SK-N-SH (cell line): Measurements from ENCODE around the gene SOX13. TPM values are rescaled to one million over a fixed set of nuclear protein-coding genes. Genes with fewer than 3 reads are reported as not detected.

Source experiments
- CTCF ChIA-PET: fragments of 300-600, 350-600 bp; formaldehyde crosslinking; extraction: SDS; loops from one replicate; lab custom pipeline; 2021; lab: Yijun Ruan, JAX
- POLR2A ChIA-PET: fragments of 350-600 bp; sonication (Branson Sonifier 250); formaldehyde crosslinking; extraction: SDS; loops from one replicate; lab custom pipeline; 2020; ENCODE audit warnings: antibody characterized with exemption, inconsistent platforms; lab: Yijun Ruan, JAX
- DNase-seq: peaks from one replicate; pipeline ENCODE4 v3.0.0; 2012
- H2AFZ ChIP-seq: fragments of 200-600 bp; sonication (generic); 2 replicates; pipeline ENCODE4 v1.8.1; 2016; ENCODE audit warnings: antibody characterized with exemption, mild to moderate bottlenecking, low read depth
- H3F3A ChIP-seq: fragments of 200-600 bp; sonication (generic); replicated peaks from 2 replicates; pipeline ENCODE3; 2016; ENCODE audit warnings: antibody characterized with exemption, mild to moderate bottlenecking; ENCODE audit not compliant: insufficient read depth
- H3K27ac ChIP-seq, 2 experiments: fragments of 200-500 bp in 1 of 2; fragments of 200-600 bp in 1 of 2; sonication (Bioruptor generic) in 1 of 2; sonication (generic), shearing (Covaris generic) in 1 of 2; 2 replicates each; pipeline versions ENCODE4 v1.5.1 to v1.6.1; 2014 to 2016; ENCODE audit warnings: low read depth in 2 of 2, inconsistent platforms in 1 of 2, low read length in 1 of 2, mild to moderate bottlenecking in 1 of 2, mixed read lengths in 1 of 2
- H3K27me3 ChIP-seq: fragments of 200-600 bp; sonication (generic), shearing (Covaris generic); 2 replicates; pipeline ENCODE4 v1.6.1; 2016; ENCODE audit warnings: mixed run types; ENCODE audit not compliant: insufficient read depth
- H3K36me3 ChIP-seq, 2 experiments: fragments of 200-500 bp in 1 of 2; fragments of 200-600 bp in 1 of 2; sonication (Bioruptor generic) in 1 of 2; sonication (generic) in 1 of 2; replicated peaks in 1 of 2; 2 replicates each; pipeline versions ENCODE3 to v1.5.1; 2014 to 2016; ENCODE audit warnings: low read length in 1 of 2, mild to moderate bottlenecking in 1 of 2; ENCODE audit not compliant: insufficient read depth in 2 of 2, control insufficient read depth in 1 of 2
- H3K4me1 ChIP-seq, 2 experiments: fragments of 200-500 bp in 1 of 2; fragments of 200-600 bp in 1 of 2; sonication (Bioruptor generic) in 1 of 2; sonication (generic), shearing (Covaris generic) in 1 of 2; 2 replicates each; pipeline versions ENCODE4 v1.5.1 to v1.6.1; 2014 to 2016; ENCODE audit warnings: low read depth in 1 of 2, low read length in 1 of 2, mixed run types in 1 of 2; ENCODE audit not compliant: insufficient read depth in 2 of 2, control insufficient read depth in 1 of 2
- H3K4me2 ChIP-seq: fragments of 200-600 bp; sonication (generic), shearing (Covaris generic); 2 replicates; pipeline ENCODE4 v1.6.1; 2017; ENCODE audit warnings: mixed run types
- H3K4me3 ChIP-seq, 2 experiments: fragments of 200-500 bp in 1 of 2; fragments of 200-600 bp in 1 of 2; sonication (Bioruptor generic) in 1 of 2; sonication (generic), shearing (Covaris generic) in 1 of 2; 2 replicates each; pipeline versions ENCODE4 v1.5.1 to v1.8.1; 2014 to 2016; ENCODE audit warnings: low read depth in 2 of 2, inconsistent platforms in 1 of 2, low read length in 1 of 2, mild to moderate bottlenecking in 1 of 2, mixed read lengths in 1 of 2, moderate library complexity in 1 of 2
- H3K79me2 ChIP-seq: fragments of 200-600 bp; sonication (generic); 2 replicates; pipeline ENCODE4 v1.8.1; 2017; ENCODE audit warnings: mild to moderate bottlenecking; ENCODE audit not compliant: insufficient read depth
- H3K9ac ChIP-seq: fragments of 200-600 bp; sonication (generic); 2 replicates; pipeline ENCODE4 v1.6.1; 2017; ENCODE audit warnings: mixed run types
- H3K9me2 ChIP-seq: fragments of 200-600 bp; sonication (generic); 2 replicates; pipeline ENCODE4 v1.6.1; 2017; ENCODE audit warnings: mixed run types
- H3K9me3 ChIP-seq: fragments of 200-600 bp; sonication (generic); 2 replicates; pipeline ENCODE4 v1.6.1; 2017; ENCODE audit warnings: mixed run types, mild to moderate bottlenecking, moderate library complexity
- H4K20me1 ChIP-seq: fragments of 200-600 bp; sonication (generic); 2 replicates; pipeline ENCODE4 v1.6.1; 2017; ENCODE audit warnings: mild to moderate bottlenecking, mixed run types; ENCODE audit not compliant: insufficient read depth
- ELF1 ChIP-seq: IDR thresholded peaks from 2 replicates; pipeline ENCODE4 v1.4.0; 2012
- EP300 ChIP-seq, 2 experiments: IDR thresholded peaks; 2 replicates each; pipeline versions ENCODE4 v1.4.0 to v1.6.1; 2012; ENCODE audit warnings: borderline replicate concordance in 1 of 2, low read depth in 1 of 2, low read length in 1 of 2
- MEF2A ChIP-seq: IDR thresholded peaks from 2 replicates; pipeline ENCODE4 v1.4.0; 2012; ENCODE audit warnings: low read depth, borderline replicate concordance
- NFIC ChIP-seq: IDR thresholded peaks from 2 replicates; pipeline ENCODE4 v1.4.0; 2012; ENCODE audit warnings: borderline replicate concordance
- NRF1 ChIP-seq: IDR thresholded peaks from 2 replicates; pipeline ENCODE4 v1.6.1; 2012; ENCODE audit warnings: low read depth, mild to moderate bottlenecking, low read length
- RAD21 ChIP-seq: IDR thresholded peaks from 2 replicates; pipeline ENCODE4 v1.6.1; 2012; ENCODE audit warnings: mild to moderate bottlenecking, low read length
- RCOR1 ChIP-seq: fragments of 150-350 bp; IDR thresholded peaks from 2 replicates; pipeline ENCODE4 v1.6.1; 2017; ENCODE audit warnings: antibody characterized with exemption, low read length
- RFX5 ChIP-seq: IDR thresholded peaks from 2 replicates; pipeline ENCODE4 v1.6.1; 2012; ENCODE audit warnings: mild to moderate bottlenecking, improper control_type of control experiment, low read length
- SIN3A ChIP-seq: IDR thresholded peaks from 2 replicates; pipeline ENCODE4 v1.6.1; 2012; ENCODE audit warnings: low read depth, mild to moderate bottlenecking, low read length, moderate library complexity, borderline replicate concordance
- SMC3 ChIP-seq: IDR thresholded peaks from 2 replicates; pipeline ENCODE4 v1.6.1; 2012; ENCODE audit warnings: low read depth, low read length, improper control_type of control experiment
- TCF12 ChIP-seq: IDR thresholded peaks from 2 replicates; pipeline ENCODE4 v1.4.0; 2012
- TEAD4 ChIP-seq: IDR thresholded peaks from 2 replicates; pipeline ENCODE4 v1.4.0; 2012; ENCODE audit warnings: mild to moderate bottlenecking, borderline replicate concordance; ENCODE audit not compliant: insufficient read depth
- WGBS: methylation state at CpG from one replicate; pipeline ENCODE4 v1.1.6; 2017; ENCODE audit warnings: low lambda C conversion rate; 5-methylcytosine and 5-hydroxymethylcytosine counted together
- polyA plus RNA-seq, 3 experiments: library from polyadenylated mRNA; depleted of rRNA; stranded (reverse); fragments of >200 nt; gene quantifications; 2 replicates each; pipeline ENCODE4 v1.2.3, GENCODE V29; 2012
- TF ChIP-seq, protein P1 (sequence below): IDR thresholded peaks from 2 replicates; pipeline ENCODE4 v1.4.0; 2012; ENCODE audit warnings: low read depth, borderline replicate concordance
- TF ChIP-seq, protein P2 (sequence below): IDR thresholded peaks from 2 replicates; pipeline ENCODE4; 2012
- TF ChIP-seq, protein P3 (sequence below): IDR thresholded peaks from 2 replicates; pipeline ENCODE4 v1.4.0; 2012; ENCODE audit warnings: low read depth
- TF ChIP-seq, protein P4 (sequence below): fragments of 200-600 bp; sonication (generic); IDR thresholded peaks from 2 replicates; pipeline ENCODE4 v1.6.1; 2017; ENCODE audit warnings: antibody characterized with exemption, mild to moderate bottlenecking, moderate library complexity
- TF ChIP-seq, protein P5 (sequence below): IDR thresholded peaks from 2 replicates; pipeline ENCODE4 v1.4.0; 2012; ENCODE audit warnings: low read depth, borderline replicate concordance
- TF ChIP-seq, protein P6 (sequence below): IDR thresholded peaks from 2 replicates; pipeline ENCODE4 v1.6.1; 2012; ENCODE audit warnings: mild to moderate bottlenecking, low read depth, low read length, moderate library complexity

SOX13 gene
- polyA plus RNA-seq, 1 of the 3 experiments (the other 2 are of a cell fraction) = 10.6 TPM

DNA sequence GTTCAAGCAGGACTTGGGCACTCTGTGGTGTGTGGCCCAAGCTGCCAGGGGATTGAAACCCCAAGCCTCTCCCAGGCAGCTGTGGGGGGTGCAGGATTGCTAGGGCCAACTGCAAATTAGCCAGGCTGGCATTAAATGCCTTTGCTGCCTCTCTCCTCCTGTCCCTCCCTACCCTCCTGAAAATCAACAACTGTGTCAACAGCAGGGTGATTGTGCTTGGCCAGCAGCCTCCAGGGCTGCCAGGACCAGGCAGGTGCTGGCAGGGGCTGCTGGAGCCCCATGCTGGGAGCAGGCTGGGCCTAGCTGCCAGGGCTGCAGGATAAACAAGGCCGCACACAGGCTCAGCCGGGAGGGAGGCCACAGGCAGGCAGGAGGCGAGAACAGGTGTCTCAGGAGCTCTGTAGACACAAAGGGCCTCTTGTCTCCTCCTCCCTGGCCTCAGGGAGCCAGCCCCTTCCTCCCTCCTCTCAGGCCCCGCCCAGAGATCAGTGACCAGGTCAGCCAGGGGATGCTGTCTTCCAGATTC, 11.4 kb downstream of the SOX13 start:
- Histone ChIP-seq H3K9me2 (no peaks in the 10 kb centered on the region), H3K4me3 (no peak overlapping the region), H3K4me1 (peaks cover 11 to 30% of the 10 kb centered on the region in 2 experiments; a peak in 2 of 4 replicates), H3K79me2 (no peaks in the 10 kb centered on the region), H3K27ac (no peak overlapping the region), H2AFZ (no peak overlapping the region), H3F3A (no peaks in the 10 kb centered on the region), H3K9me3 (no peaks in the 10 kb centered on the region), H3K9ac (no peak overlapping the region), H3K36me3 (no peaks in the 10 kb centered on the region), H4K20me1 (no peaks in the 10 kb centered on the region), H3K27me3 (no peaks in the 10 kb centered on the region), H3K4me2 (no peak overlapping the region)
- WGBS = 43% methylated on average over 2 of the region's 4 CpGs
- POLR2A ChIA-PET = no interaction called here
- DNase-seq = no peak
- CTCF ChIA-PET = interaction anchor here (1.8 kb wide), 1 partner anchor 45 kb away, joined by 9 read pairs; no protein-coding TSS in a partner anchor
- TF ChIP-seq RAD21 = no peak

DNA sequence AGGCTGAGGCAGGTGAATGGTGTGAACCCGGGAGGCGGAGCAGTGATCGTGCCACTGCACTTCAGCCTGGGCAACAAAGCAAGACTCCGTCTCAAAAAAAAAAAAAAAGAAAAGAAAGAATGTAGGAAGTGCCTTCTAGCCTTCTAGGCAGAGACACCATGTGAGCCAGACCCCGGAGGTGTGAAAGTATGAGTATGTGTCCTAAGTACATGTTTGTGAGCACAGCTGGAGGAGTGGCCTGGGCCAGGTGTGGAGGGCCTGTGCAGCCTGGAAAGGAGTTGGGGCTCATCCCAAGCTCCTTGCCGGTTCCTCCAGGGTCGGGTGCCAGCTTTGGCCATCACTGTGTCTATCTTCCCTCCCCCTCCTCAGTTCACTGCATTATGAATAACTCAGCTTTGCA, 13.0 kb downstream of the SOX13 start:
- 95% methylated on average over 6 of the region's 7 CpGs for WGBS
- POLR2A ChIA-PET = no interaction called here
- TF ChIP-seq TEAD4 (no peak), TCF12 (no peak), NFIC (no peak), RFX5 (no peak), SMC3 (no peak), RCOR1 (no peak), RAD21 (no peak), EP300 (IDR thresholded peaks at IDR 0.05; ENCODE audit: borderline replicate concordance in 1 of 2, low read depth in 1 of 2, low read length in 1 of 2) (no peak), ELF1 (no peak), NRF1 (no peak), SIN3A (no peak), MEF2A (no peak)
- TF ChIP-seq, protein P1, sequence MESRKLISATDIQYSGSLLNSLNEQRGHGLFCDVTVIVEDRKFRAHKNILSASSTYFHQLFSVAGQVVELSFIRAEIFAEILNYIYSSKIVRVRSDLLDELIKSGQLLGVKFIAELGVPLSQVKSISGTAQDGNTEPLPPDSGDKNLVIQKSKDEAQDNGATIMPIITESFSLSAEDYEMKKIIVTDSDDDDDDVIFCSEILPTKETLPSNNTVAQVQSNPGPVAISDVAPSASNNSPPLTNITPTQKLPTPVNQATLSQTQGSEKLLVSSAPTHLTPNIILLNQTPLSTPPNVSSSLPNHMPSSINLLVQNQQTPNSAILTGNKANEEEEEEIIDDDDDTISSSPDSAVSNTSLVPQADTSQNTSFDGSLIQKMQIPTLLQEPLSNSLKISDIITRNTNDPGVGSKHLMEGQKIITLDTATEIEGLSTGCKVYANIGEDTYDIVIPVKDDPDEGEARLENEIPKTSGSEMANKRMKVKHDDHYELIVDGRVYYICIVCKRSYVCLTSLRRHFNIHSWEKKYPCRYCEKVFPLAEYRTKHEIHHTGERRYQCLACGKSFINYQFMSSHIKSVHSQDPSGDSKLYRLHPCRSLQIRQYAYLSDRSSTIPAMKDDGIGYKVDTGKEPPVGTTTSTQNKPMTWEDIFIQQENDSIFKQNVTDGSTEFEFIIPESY = no peak
- TF ChIP-seq, protein P2, sequence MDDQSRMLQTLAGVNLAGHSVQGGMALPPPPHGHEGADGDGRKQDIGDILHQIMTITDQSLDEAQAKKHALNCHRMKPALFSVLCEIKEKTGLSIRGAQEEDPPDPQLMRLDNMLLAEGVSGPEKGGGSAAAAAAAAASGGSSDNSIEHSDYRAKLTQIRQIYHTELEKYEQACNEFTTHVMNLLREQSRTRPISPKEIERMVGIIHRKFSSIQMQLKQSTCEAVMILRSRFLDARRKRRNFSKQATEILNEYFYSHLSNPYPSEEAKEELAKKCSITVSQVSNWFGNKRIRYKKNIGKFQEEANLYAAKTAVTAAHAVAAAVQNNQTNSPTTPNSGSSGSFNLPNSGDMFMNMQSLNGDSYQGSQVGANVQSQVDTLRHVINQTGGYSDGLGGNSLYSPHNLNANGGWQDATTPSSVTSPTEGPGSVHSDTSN = no peak
- TF ChIP-seq, protein P3, sequence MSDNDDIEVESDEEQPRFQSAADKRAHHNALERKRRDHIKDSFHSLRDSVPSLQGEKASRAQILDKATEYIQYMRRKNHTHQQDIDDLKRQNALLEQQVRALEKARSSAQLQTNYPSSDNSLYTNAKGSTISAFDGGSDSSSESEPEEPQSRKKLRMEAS = no peak
- TF ChIP-seq, protein P4, sequence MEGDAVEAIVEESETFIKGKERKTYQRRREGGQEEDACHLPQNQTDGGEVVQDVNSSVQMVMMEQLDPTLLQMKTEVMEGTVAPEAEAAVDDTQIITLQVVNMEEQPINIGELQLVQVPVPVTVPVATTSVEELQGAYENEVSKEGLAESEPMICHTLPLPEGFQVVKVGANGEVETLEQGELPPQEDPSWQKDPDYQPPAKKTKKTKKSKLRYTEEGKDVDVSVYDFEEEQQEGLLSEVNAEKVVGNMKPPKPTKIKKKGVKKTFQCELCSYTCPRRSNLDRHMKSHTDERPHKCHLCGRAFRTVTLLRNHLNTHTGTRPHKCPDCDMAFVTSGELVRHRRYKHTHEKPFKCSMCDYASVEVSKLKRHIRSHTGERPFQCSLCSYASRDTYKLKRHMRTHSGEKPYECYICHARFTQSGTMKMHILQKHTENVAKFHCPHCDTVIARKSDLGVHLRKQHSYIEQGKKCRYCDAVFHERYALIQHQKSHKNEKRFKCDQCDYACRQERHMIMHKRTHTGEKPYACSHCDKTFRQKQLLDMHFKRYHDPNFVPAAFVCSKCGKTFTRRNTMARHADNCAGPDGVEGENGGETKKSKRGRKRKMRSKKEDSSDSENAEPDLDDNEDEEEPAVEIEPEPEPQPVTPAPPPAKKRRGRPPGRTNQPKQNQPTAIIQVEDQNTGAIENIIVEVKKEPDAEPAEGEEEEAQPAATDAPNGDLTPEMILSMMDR = no peak
- TF ChIP-seq, protein P5, sequence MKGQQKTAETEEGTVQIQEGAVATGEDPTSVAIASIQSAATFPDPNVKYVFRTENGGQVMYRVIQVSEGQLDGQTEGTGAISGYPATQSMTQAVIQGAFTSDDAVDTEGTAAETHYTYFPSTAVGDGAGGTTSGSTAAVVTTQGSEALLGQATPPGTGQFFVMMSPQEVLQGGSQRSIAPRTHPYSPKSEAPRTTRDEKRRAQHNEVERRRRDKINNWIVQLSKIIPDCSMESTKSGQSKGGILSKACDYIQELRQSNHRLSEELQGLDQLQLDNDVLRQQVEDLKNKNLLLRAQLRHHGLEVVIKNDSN = no peak
- TF ChIP-seq, protein P6, sequence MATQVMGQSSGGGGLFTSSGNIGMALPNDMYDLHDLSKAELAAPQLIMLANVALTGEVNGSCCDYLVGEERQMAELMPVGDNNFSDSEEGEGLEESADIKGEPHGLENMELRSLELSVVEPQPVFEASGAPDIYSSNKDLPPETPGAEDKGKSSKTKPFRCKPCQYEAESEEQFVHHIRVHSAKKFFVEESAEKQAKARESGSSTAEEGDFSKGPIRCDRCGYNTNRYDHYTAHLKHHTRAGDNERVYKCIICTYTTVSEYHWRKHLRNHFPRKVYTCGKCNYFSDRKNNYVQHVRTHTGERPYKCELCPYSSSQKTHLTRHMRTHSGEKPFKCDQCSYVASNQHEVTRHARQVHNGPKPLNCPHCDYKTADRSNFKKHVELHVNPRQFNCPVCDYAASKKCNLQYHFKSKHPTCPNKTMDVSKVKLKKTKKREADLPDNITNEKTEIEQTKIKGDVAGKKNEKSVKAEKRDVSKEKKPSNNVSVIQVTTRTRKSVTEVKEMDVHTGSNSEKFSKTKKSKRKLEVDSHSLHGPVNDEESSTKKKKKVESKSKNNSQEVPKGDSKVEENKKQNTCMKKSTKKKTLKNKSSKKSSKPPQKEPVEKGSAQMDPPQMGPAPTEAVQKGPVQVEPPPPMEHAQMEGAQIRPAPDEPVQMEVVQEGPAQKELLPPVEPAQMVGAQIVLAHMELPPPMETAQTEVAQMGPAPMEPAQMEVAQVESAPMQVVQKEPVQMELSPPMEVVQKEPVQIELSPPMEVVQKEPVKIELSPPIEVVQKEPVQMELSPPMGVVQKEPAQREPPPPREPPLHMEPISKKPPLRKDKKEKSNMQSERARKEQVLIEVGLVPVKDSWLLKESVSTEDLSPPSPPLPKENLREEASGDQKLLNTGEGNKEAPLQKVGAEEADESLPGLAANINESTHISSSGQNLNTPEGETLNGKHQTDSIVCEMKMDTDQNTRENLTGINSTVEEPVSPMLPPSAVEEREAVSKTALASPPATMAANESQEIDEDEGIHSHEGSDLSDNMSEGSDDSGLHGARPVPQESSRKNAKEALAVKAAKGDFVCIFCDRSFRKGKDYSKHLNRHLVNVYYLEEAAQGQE = no peak

More for the DNA sequence above, 13.0 kb downstream of the SOX13 start:
- no peaks in the 10 kb centered on the region for H3F3A ChIP-seq
- no peaks in the 10 kb centered on the region for H3K27me3 ChIP-seq
- no peak overlapping the region for H2AFZ ChIP-seq
- no peaks in the 10 kb centered on the region for H3K9me3 ChIP-seq
- H3K4me3 ChIP-seq = no peak overlapping the region
- no peaks in the 10 kb centered on the region for H3K79me2 ChIP-seq
- no peaks in the 10 kb centered on the region for H3K36me3 ChIP-seq
- CTCF ChIA-PET = no interaction called here
- no peaks in the 10 kb centered on the region for H3K9me2 ChIP-seq
- H4K20me1 ChIP-seq = no peaks in the 10 kb centered on the region
- H3K27ac ChIP-seq = no peak overlapping the region
- H3K4me1 ChIP-seq = peaks cover 0 to 26% of the 10 kb centered on the region in 2 experiments; a peak in 2 of 4 replicates
- H3K4me2 ChIP-seq = no peak overlapping the region
- DNase-seq = no peak
- no peak overlapping the region for H3K9ac ChIP-seq
